ENCODE data around the gene SFR1.

The SFR1 gene

GRCh38 chr10:104120903-104121484, 977 bp upstream of the SFR1 start:
- no peak for TF ChIP-seq CTCF (IDR thresholded peaks at IDR 0.05; ENCODE audit: low read depth, low read length)
- DNase-seq (ENCODE audit: extremely low read depth, low read depth) = peak; percentile 86

DNA sequence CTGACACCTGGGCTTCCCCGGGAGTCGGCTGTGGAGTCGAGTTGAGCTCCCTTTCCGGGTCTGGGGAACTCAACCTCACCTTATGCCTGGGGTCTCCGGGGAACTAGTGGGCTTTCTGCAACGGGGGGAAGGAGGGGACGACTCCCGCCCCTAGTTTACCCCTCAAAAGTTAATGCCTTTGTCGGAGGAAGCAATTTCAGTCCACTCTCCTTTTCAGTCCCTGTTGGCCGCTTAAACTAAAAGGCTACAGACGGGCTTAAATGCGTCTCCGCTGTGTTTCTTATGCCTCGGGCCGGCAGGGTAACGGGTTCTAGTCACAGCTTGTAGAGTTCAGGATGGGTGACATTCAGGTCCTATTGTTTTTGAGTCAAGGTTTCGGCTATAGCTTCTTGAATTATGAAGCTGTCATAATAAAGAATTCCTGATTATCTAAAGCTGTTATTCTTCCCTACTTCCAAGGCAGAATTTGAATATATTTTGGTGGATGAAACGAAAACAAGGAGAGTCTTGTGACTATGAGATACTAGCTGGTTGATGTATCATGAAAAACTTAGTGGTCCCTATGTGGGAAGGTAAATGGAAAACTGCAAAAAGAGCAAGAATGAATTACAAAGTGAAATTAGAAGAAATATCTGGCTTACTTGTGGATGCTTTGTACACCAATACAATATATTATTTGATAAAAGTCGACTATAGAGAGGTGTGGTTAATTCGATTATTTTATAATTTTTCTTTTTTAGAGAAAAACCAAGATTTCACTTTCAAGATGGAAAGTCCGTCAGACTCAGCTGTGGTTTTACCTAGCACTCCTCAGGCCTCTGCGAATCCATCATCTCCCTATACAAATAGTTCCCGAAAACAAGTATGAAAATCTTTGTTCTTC, 495 bp downstream of the SFR1 start:
- DNase-seq (ENCODE audit: extremely low read depth, low read depth) = no peak
- TF ChIP-seq CTCF (IDR thresholded peaks at IDR 0.05; ENCODE audit: low read depth, low read length) = no peak

GRCh38 chr10:104123397-104123796, 1.4 kb downstream of the SFR1 start:
- TF ChIP-seq CTCF (IDR thresholded peaks at IDR 0.05; ENCODE audit: low read depth, low read length) = peak; percentile 42
- DNase-seq (ENCODE audit: extremely low read depth, low read depth) = no peak

DNA sequence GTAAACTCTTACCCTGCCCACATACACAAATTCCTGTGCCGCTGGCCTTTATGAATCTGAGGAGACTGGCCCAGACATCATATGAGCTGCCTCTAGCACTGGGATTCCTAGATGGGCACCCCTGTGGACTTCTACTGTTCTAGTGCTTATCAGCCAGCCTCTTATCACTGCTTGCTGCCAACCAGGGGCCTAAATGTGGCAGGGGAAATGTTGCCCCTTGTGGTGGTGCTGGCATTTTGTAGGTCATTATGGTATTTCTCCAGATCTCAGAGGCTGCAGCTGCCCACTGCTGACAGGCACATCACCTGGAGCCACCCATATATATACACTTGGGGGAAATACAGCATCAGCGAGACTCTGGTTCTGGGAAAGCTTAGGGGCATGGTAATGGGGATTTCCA, 5.4 kb downstream of the SFR1 start:
- no peak for DNase-seq (ENCODE audit: extremely low read depth, low read depth)
- TF ChIP-seq CTCF (IDR thresholded peaks at IDR 0.05; ENCODE audit: low read depth, low read length) = no peak

DNA sequence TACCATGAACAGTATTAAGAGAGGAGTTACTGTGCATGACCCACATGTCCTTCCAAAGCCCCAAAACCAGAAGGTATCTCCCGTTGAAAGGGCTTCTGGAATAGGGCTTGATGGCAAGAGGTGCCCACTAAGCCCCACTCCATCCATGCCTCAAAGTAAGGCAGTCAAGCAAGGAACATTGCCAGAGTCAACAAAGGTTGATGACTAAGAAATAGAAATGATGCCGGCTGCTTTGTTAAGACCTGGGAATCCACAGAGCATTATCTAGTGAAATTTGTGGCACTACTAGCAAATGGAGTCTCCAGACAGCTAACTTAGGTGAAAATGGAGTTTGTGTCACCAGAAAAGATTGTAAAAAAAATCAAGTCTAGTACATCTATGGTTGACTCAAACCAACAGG, 6.2 kb downstream of the SFR1 start:
- no peak for TF ChIP-seq CTCF (IDR thresholded peaks at IDR 0.05; ENCODE audit: low read depth, low read length)
- DNase-seq (ENCODE audit: extremely low read depth, low read depth) = no peak

GRCh38 chr10:104130041-104130440, 8.1 kb downstream of the SFR1 start:
- no peak for DNase-seq (ENCODE audit: extremely low read depth, low read depth)
- no peak for TF ChIP-seq CTCF (IDR thresholded peaks at IDR 0.05; ENCODE audit: low read depth, low read length)

DNA sequence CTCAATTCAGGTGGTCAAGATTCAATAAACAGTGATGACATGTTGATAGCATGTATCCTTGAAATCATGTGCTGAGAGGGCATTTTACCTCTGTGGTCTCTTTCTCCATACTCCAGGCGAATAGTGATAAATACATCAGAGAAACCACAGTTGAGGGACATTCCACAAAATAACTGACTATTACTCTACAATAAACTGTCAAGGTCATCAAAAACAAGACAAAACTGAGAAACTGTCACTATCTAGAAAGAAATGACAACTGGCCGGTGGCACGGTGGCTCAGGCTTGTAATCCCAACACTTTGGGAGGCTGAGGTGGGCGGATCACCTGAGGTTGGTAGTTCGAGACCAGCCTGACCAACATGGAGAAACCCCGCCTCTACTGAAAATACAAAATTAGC, 16.2 kb downstream of the SFR1 start:
- no peak for DNase-seq (ENCODE audit: extremely low read depth, low read depth)
- no peak for TF ChIP-seq CTCF (IDR thresholded peaks at IDR 0.05; ENCODE audit: low read depth, low read length)

Measured in AG09319 (cell line).